NCI-H524 treated with DMSO at 0.1 percent for 48 hours (cell line): Measurements from ENCODE around the gene UBTF.

ENCODE experiments used
- DNase-seq: peaks from one replicate; lab custom pipeline; 2025; lab: John Stamatoyannopoulos, UW

UBTF gene, protein sequence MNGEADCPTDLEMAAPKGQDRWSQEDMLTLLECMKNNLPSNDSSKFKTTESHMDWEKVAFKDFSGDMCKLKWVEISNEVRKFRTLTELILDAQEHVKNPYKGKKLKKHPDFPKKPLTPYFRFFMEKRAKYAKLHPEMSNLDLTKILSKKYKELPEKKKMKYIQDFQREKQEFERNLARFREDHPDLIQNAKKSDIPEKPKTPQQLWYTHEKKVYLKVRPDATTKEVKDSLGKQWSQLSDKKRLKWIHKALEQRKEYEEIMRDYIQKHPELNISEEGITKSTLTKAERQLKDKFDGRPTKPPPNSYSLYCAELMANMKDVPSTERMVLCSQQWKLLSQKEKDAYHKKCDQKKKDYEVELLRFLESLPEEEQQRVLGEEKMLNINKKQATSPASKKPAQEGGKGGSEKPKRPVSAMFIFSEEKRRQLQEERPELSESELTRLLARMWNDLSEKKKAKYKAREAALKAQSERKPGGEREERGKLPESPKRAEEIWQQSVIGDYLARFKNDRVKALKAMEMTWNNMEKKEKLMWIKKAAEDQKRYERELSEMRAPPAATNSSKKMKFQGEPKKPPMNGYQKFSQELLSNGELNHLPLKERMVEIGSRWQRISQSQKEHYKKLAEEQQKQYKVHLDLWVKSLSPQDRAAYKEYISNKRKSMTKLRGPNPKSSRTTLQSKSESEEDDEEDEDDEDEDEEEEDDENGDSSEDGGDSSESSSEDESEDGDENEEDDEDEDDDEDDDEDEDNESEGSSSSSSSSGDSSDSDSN

DNA sequence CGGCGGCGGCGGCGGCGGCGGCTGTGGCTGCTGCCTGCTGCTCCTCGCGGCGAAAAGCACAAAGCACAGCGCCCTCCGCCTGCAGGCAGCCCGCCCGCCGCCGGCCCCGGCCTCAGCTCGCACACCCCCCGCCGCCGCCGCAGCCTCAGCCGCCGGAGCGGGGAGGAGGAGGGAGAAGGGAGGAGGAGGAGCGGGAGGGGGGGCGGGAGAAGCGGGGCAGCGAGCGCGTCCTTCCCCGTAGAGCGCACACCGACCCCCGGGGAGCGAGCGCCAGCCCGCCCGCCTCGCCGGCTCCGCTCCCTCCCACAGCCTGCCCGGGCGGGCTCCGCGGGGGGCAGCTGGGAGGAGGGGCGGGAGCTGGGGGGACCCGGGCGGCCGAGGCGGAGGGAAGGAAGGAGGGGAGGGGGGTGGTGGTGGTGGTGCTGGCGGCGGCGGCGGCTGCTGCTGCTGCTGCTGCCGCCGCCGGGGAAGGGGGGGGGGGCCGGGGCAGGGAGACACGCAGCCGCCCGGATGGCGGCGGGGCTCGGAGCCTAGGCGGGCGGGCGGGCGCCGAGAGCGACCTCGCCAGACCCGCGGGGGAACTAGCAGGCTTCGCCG, at the start of gene UBTF:
TSS of gene UBTF (minus strand) at position 60 of the 597 bp plus-strand sequence. CDS start 1,446 bp downstream, outside the sequence.
- no peak for DNase-seq

DNA sequence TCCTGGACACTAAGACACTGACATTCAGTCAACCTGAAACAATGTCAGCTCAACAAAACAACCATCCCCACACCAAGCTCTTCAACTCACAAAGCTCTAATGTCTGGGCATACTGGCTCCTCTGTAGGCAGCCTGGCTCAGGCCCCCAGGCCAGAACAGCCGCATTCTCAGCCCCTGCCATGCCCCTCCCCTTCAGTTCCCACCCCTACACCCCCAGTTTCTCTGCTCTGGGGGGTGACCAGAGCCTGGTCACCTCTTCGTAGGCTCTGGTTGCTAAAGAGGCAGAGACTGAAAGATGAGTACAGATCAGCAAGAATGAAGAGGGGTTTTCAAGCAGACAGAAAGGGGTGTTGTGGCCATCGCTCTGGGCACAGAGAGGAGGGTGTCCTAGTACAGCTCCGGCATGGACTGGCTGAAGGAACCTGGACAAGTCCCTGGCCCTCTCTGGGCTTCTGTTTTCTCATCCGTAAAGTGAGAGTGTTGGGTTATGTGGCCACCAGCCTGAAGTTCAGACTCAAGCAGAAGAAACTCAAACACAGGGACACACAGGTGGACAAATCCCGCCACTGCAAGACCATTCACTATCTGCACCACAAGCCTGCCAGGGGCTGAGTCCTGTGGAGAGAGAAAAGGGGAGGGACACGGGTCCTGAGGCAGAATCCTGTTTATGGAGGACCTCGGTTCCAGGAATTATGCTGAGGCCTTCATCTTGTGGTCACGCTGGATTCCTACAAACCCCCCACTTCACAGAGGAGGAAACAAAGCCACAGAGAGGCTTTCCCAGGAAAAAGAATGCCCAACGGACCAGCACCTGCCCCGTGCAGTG, 49.4 kb upstream of the UBTF start:
- DNase-seq, result no peak

DNA sequence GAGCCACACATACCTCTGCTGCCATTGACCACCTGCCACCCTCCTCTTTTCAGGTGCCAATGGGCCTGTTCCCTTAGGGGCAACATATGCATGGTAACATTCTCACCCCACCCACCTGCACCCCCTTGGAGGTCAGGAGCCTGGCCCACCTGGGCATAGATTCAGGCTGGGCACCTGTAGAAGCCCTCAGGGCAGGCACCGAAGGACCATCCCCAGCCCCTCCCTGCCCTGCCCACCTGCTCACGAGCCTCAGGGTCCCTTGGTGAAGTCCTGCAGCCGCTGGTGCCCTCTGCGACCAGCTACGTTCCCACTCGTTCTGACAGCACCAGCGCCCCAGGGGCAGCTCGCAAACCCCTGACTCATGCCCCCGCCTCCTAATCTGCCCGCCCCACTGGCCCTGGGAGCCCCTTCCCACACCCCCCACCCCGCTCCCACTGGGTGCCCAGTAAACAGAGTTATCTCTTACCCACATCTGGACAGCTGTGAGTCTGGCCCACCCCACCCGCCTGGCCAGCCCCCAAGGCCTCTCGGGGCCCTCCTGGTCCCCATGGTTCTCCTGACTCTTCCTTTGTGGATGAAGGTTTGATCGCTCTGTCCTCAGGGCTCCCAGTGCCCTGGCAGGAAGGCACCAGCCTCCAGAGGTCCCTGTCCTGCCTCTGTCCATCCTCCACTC, 48.5 kb upstream of the UBTF start, which contains the start of gene SLC4A1:
TSS of gene SLC4A1 (minus strand) at position 318 of the 673 bp plus-strand sequence. CDS start 5,269 bp downstream, outside the sequence.
- DNase-seq, result no peak

DNA sequence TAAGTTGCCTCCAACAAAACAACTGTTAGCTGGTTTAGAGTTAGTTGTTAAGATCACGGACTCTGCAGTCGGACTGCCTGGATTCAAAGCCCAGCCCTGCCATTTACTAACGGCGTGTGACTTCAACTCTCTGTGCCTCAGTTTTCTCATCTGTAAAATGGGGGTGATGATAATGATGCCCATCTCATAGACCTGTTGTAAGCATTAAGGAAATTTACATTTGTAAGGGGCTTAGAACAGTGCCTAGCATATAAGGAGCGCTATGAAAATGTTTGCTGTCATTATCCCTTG, 47.6 kb upstream of the UBTF start:
- DNase-seq, result no peak

DNA sequence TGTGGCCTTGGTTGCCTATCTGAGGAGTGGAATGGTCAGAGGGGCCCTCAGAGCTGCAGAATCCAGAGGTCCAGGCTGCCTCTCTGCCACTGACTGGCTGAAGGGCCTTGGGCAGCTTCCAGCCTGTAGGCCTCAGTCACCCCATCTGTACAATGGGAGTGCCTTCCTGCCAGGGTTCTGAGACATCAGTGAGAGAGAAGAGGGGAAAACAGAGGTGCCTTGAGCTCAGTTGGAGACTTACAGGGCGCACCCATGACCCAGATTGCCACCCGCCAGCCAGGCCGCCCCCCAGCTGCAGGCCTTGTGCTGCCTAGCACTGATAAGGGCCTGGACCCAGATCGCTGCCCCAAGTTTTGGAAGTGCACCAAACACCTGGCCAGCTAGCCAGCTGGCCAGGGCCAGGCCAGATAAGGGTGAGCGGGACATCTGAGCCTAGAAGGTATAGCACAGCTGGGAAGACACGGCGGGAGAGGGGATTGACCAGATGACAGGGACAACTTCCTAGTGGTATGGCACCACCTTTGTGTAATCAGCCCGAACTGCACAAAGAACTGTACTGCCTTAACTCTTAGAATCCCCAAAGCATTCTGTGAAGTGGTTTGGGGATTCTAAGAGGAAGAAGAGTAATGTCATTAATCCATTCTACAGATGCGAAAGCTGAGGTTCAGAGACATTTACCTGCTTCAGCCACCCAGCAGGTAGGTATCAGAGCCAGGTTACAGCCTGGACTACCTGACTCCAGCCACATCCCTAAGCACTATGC, 47.1 kb upstream of the UBTF start:
- peak; percentile 5 for DNase-seq

DNA sequence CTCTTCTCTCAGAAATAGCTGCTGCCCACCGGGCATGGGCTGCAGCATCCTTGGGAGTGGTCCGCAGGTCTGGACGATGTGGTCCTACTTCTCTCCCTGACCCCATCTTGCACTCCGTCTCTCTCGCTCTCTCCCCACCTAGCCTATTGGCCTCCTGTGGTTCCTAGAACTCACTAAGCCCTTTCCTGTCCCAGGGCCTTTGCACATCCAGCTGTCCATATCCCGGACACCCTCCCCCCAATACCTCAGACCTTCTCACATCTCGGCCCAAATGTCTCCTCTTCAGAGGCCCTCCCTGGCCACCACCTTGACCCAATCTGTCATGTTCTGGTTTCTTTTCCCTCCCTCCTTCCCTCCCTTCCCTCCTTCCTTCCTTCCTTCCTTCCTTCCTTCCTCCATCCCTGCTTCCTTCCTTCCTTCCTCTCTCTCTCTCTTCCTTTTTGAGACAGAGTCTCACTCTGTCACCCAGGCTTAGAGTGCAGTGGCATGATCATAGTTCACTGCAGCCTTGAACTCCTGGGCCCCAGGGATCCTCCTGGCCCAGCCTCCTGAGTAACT, 43.9 kb upstream of the UBTF start:
- no peak for DNase-seq

DNA sequence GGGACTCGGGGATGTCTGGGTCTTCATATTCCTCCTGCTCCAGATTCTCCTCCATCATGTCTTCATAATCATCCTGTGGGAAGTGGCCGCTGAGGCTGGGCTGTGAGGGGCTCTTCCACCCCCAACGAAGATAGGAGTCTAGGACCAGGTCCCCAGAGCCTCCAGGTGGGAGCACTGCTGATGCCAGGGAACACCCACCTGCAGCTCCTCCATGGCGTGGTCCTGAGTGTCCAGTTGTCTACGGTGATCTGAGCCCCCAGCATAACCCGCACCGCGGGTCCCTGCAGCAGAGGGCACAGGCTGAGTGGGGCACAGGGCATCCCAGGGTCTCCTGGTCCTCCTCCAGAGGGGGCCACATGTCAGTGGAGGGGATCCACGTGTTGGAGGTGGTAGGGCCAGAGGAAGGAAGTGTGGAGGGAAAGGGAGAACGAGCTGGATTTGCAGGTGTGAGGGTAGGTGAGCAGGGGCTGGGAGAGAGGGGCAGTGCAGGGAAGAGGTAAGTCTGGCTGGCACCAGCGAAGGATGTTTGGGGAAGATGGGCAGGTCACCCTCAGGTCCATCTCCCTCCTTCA, 43.3 kb upstream of the UBTF start:
- DNase-seq, result no peak

DNA sequence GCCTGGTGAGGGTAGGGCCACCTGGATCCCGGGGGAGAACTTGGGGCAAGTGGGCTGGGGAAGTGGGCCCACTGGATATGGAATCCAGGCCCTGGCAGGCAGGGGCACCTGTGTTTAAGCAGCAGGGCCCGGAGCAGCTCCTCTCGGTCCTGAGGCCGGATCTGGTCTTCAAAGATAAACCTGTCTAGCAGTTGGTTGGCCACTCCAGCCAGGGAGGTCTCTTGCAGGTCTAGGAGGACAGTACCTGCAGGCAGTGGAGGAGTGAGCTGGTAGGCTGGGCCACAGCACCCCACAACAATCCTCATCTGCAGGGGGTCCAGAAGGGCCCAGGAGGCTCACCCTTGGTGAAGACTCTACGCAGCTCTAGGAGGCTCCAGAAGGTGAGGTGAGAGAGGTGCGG, 40.8 kb upstream of the UBTF start:
- DNase-seq, result no peak

DNA sequence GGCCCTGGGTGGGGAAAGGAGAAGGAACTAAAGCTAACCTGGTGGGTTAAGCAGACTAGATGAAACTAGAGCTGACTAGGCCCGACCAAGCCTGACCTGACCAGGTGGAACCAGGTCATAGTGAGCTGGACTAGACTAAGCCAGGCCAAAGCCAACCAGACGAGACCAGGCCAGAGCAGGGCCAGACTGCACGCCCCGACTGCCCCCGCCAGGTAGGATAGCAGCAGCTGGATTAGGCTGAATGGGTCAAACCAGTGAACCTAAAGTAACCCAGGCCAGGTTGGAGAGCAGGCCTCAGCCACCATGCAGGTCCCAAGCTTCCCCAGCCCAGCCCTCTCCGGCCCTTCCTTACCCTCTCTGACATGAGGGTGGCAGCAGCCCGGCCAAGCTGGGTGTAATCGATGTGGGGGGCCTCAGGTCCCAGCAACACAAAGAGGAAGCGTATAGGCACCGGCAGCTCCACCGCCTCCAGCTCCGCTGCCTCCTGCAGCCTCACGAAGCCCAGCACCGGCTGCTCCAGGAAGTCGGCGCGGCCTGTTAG, 39.4 kb upstream of the UBTF start:
- no peak for DNase-seq

DNA sequence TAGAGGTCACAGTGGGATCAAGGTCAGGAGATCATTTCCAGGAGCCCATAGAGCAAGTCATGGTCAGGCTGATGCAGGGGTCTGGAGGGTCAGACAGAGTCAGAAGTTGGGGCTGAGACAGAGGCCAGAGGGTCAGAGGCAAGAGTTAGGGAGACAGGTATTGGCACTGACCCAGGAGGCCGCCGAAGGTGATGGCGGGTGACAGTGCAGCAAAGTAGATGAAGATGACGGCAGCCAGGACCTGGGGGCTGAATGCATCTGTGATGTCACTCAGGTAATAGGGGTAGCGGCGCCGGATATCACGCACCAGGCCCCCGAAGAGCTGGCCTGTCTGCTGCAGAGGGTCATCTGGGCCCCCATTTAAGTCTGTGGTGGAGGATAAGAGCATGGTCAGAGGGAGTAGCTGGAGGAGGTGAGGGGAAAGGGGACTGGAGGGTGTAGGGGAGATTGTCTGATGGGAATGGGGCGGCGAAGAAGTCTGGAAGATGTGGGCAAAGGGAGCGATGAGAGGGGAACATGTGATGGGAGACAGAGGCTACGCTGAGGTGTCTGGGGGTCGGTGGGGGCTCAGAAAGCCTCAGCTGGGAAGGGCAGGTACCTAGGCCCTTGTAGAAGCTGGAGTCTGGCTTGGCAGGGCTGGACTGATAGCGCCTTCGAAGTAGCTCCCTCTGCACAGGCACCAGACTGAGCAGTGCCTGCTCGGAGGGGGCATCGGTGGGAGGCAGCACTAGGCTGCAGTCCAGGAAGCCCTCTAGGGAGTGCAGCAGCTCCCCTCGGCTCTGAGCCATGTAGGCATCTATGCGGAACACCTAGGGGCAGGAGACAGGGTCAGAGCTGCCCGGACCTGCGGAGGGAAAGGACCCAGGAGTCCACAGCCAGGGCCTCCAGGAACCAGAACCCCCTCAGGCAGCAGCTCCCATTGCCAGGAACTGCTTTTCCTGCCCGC, 38.6 kb upstream of the UBTF start:
- no peak for DNase-seq

DNA sequence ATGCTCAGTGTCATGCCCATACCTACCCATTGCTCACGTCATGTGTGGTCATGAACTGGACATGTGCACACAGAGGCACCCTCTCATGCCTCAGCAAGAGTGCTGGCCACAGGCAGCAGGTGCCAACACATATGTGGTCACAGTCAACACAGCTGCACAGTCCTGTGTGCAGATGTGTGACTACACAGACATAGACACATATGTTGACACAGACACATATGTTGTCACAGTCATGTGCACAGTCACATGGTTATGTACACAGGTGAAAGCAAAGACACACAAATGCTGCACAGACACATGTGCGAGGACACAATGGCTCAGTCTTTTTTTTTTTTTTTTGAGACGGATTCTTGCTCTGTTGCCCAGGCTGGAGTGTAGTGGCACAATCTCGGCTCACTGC, 37.2 kb upstream of the UBTF start:
- DNase-seq, result no peak

DNA sequence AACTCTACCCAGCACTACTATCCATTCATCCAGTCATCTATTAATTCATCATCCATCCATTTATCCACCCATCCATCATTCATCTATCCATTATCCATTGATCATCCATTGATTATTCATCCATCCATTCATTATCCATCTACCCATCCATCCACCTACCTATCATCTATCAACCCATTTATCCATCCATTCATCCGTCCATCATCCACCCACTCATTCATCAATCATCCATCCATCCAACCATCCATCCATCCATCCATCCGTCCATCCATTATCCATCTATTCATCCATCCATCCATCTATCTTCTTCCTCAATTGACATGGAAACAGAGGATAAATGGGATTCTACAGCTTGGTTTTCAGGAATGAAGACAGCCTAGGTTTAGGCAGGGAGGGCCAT, 36.4 kb upstream of the UBTF start:
- no peak for DNase-seq

DNA sequence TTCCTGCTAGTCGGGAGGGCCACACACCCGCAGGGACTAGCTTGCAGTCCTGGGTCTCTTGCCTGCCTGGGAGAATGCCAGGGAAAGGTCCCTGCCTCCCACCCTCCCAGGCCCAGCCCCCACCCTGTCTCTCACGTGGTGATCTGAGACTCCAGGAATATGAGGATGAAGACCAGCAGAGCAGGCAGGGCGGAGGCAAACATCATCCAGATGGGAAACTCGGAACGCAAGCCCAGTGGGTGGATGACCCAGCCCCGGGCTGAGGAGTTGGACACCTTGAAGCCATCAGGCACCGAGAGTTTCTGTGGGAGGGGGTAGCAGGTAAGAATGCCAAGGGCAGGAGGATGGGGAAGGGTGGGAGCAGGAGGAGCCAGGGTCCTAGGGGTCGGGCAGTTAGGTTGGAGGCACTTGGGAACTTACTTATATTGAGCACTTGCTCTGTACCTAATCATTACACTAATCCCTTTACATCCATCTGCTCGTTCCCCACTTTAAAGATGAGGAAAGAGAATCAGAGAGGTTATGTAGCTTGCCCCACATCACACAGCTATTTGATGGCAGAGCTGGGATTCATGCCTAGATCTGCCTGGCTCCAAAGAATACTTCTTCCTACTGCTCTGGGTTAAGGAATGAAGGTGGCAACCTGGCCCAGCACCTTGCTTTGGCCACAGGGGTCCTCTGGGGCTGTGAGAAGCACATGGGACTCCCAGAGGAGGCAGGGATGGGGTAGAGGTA, 35.1 kb upstream of the UBTF start:
- DNase-seq, result no peak

DNA sequence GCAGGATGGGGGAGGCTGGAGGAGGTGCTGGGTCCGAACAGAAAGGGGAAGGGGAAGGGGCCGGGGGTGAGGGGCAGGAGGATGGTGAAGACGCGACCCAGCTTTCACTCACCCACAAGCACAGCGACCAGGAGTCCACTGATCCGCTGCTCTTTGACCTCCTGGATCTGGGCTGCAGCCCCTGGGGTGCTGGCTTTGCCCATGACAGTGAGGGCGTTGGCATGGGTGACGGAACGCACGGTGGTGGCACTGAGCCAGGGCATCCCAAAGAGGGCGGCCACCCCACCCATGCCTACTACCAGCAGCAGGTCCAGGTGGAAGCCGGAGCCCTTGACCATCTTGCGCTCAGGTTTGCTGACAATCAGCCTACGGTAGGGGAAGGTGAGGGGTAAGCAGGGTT, 33.5 kb upstream of the UBTF start:
- no peak for DNase-seq

DNA sequence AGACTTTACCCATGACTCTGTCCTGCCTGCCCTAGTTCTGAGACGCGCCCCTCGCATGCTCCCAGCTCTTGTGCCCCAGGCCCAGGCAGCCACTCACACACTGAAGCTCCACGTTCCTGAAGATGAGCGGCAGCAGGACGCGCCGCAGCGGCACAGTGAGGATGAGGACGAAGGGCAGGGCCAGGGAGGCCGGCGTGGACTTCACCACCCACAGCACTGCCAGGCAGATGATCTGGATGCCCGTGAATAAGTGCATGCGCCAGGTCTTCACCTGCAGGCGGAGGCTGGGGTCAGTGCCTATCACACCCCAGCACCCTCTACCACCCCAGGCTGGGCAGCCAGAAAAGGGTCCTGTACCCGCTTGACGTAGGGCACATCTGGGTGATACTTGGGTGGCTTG, 31.6 kb upstream of the UBTF start:
- DNase-seq, result no peak

DNA sequence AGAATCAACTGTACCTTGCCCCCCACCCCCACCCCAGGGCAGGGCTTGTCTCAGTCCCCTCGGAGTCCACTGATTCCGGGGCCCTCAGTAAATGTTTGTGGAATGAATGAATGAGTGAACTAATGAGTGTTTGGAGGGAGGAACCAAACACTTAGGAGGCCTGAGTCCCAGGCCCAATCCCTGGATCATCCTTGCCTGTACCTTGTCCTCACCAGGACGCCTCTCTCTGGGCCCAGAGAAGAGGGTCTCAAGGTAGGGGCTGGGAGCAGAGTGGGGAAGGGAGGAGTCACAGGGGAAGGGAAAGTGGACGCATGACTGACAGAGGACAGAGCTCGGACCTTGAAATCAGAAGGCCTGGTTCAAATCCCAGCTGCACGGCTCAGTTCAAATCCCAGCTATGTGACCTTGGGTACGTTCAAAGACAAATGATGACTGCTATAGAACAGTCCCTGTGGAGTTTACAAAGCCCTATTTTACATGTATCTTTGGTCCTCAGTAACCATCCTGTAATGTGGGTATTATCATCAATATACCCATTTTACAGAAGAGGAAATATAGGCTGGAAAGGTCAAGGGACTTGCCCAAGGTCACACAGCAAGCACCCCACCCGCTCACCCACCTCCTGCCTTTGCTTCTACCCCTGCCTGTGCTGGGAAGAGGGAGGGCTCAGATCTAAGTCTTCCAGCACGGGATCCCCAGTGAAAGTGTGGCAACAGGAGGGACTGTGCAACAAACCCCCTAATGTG, 30.2 kb upstream of the UBTF start:
- no peak for DNase-seq
